ENCODE results near the gene MT3.

- TF ChIP-seq EZH2phosphoT487 (IDR thresholded peaks at IDR 0.05; ENCODE audit: borderline replicate concordance, low read depth) (no peak), CTCF (IDR thresholded peaks at IDR 0.05) (no peak), REST (IDR thresholded peaks at IDR 0.05; ENCODE audit: low read depth, low read length) (no peak), IRF3 (IDR thresholded peaks at IDR 0.05; ENCODE audit: low read depth, low read length) (no peak), EP300 (IDR thresholded peaks at IDR 0.05; ENCODE audit: borderline replicate concordance in 1 of 2, low read depth in 1 of 2, low read length in 1 of 2) (no peak), TAF1 (IDR thresholded peaks at IDR 0.05; ENCODE audit: borderline replicate concordance, low read depth, low read length) (no peak)
Measured at GRCh38 chr16:56591377-56592060, 2.2 kb downstream of the MT3 start.

All from SK-N-SH (cell line).